ENCODE measurements around the gene COCH.

Gene COCH

GRCh38 chr14:30889244-30889594 lies 14.9 kb downstream of the COCH start:
- no peak for TF ChIP-seq EGR1 (IDR thresholded peaks at IDR 0.05)

- TF ChIP-seq TEAD4 (IDR thresholded peaks at IDR 0.05) (no peak), EGR1 (IDR thresholded peaks at IDR 0.05) (no peak), CEBPB (IDR thresholded peaks at IDR 0.05) (no peak), NFIC (IDR thresholded peaks at IDR 0.05) (no peak), TAF1 (IDR thresholded peaks at IDR 0.05; ENCODE audit: low read depth) (no peak), REST (IDR thresholded peaks at IDR 0.05; ENCODE audit: low read depth) (no peak), YY1 (IDR thresholded peaks at IDR 0.05; ENCODE audit: low read depth) (no peak), ZBTB7A (IDR thresholded peaks at IDR 0.05; ENCODE audit: low read depth) (no peak)
- TF ChIP-seq, protein P1, sequence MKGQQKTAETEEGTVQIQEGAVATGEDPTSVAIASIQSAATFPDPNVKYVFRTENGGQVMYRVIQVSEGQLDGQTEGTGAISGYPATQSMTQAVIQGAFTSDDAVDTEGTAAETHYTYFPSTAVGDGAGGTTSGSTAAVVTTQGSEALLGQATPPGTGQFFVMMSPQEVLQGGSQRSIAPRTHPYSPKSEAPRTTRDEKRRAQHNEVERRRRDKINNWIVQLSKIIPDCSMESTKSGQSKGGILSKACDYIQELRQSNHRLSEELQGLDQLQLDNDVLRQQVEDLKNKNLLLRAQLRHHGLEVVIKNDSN (IDR thresholded peaks at IDR 0.05), result no peak
Observed at GRCh38 chr14:30893819-30894218, 19.5 kb downstream of the COCH start.

- no peak for TF ChIP-seq CREB1 (IDR thresholded peaks at IDR 0.05; ENCODE audit: low read depth)
- no peak for TF ChIP-seq YY1 (IDR thresholded peaks at IDR 0.05; ENCODE audit: low read depth)
- no peak for TF ChIP-seq TCF12 (IDR thresholded peaks at IDR 0.05; ENCODE audit: low read depth)
- TF ChIP-seq, protein P2, sequence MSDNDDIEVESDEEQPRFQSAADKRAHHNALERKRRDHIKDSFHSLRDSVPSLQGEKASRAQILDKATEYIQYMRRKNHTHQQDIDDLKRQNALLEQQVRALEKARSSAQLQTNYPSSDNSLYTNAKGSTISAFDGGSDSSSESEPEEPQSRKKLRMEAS (IDR thresholded peaks at IDR 0.05), result no peak
- no peak for TF ChIP-seq NFIC (IDR thresholded peaks at IDR 0.05)
Observed at GRCh38 chr14:30894923-30895515, 20.7 kb downstream of the COCH start.

DNA sequence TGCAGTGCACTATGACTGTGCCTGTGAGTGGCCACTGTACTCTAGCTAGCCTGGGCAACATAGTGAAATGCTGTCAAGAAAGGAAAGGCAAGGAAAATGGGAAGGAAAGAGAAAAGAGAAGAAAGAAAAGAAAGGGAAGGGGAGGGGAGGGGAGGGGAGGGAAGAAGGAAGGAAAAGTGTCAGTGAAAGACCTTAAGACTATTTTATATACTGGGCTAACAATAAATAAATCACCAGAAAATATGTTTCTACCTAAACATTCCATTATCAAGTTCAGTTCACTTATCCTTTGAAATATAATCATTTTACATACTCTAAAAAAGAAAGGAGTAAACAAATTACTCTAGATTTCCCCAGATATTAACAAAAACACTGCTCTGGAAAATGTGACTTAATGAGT lies 22.1 kb downstream of the COCH start:
- TF ChIP-seq YY1 (IDR thresholded peaks at IDR 0.05; ENCODE audit: low read depth) (no peak), TAF1 (IDR thresholded peaks at IDR 0.05; ENCODE audit: low read depth) (no peak), EP300 (IDR thresholded peaks at IDR 0.05; ENCODE audit: borderline replicate concordance) (no peak)
- TF ChIP-seq, protein P1 (IDR thresholded peaks at IDR 0.05), result no peak

GRCh38 chr14:30903285-30904124 lies 29.1 kb downstream of the COCH start:
- TF ChIP-seq, protein P1 (IDR thresholded peaks at IDR 0.05), result no peak
- TF ChIP-seq CREB1 (IDR thresholded peaks at IDR 0.05; ENCODE audit: low read depth), result no peak
- TF ChIP-seq, protein P2 (IDR thresholded peaks at IDR 0.05), result no peak
- no peak for TF ChIP-seq TEAD4 (IDR thresholded peaks at IDR 0.05)
- no peak for TF ChIP-seq REST (IDR thresholded peaks at IDR 0.05; ENCODE audit: low read depth)
- TF ChIP-seq TCF12 (IDR thresholded peaks at IDR 0.05; ENCODE audit: low read depth), result no peak
- TF ChIP-seq RAD21 (IDR thresholded peaks at IDR 0.05; ENCODE audit: low read depth), result no peak
- TF ChIP-seq EGR1 (IDR thresholded peaks at IDR 0.05), result no peak
- TF ChIP-seq EP300 (IDR thresholded peaks at IDR 0.05; ENCODE audit: borderline replicate concordance), result no peak
- no peak for TF ChIP-seq ZBTB7A (IDR thresholded peaks at IDR 0.05; ENCODE audit: low read depth)
- no peak for TF ChIP-seq TAF1 (IDR thresholded peaks at IDR 0.05; ENCODE audit: low read depth)
- no peak for TF ChIP-seq NFIC (IDR thresholded peaks at IDR 0.05)
- no peak for TF ChIP-seq CEBPB (IDR thresholded peaks at IDR 0.05)
- no peak for TF ChIP-seq FOXM1 (IDR thresholded peaks at IDR 0.05; ENCODE audit: borderline replicate concordance, low read depth)
- no peak for TF ChIP-seq YY1 (IDR thresholded peaks at IDR 0.05; ENCODE audit: low read depth)
